AG04449 (cell line): Measurements from ENCODE around the gene GRB10.

Source experiments
- CTCF ChIA-PET: fragments of 350-600 bp; formaldehyde crosslinking; extraction: SDS; loops from one replicate; lab custom pipeline; 2021; ENCODE audit warnings: antibody characterized with exemption; lab: Yijun Ruan, JAX
- POLR2A ChIA-PET: fragments of 400-600, 350-600 bp; formaldehyde crosslinking; extraction: SDS; loops from one replicate; lab custom pipeline; 2020; ENCODE audit warnings: antibody characterized with exemption, inconsistent platforms; lab: Yijun Ruan, JAX
- DNase-seq: peaks from one replicate; pipeline ENCODE4 v3.0.0-alpha.2; 2010; ENCODE audit warnings: low read depth, low spot score
- H3K4me3 ChIP-seq: 2 replicates; pipeline ENCODE4 v1.5.1; 2011; ENCODE audit warnings: low read depth, mild to moderate bottlenecking, control low read depth, low read length
- TF ChIP-seq, protein P1 (sequence below): IDR thresholded peaks from one replicate; pipeline ENCODE4 v1.5.1; 2011; ENCODE audit warnings: mild to moderate bottlenecking, moderate library complexity, low read length, control low read depth, inconsistent platforms; ENCODE audit not compliant: insufficient read depth; ENCODE audit errors: missing control alignments

Gene GRB10

DNA sequence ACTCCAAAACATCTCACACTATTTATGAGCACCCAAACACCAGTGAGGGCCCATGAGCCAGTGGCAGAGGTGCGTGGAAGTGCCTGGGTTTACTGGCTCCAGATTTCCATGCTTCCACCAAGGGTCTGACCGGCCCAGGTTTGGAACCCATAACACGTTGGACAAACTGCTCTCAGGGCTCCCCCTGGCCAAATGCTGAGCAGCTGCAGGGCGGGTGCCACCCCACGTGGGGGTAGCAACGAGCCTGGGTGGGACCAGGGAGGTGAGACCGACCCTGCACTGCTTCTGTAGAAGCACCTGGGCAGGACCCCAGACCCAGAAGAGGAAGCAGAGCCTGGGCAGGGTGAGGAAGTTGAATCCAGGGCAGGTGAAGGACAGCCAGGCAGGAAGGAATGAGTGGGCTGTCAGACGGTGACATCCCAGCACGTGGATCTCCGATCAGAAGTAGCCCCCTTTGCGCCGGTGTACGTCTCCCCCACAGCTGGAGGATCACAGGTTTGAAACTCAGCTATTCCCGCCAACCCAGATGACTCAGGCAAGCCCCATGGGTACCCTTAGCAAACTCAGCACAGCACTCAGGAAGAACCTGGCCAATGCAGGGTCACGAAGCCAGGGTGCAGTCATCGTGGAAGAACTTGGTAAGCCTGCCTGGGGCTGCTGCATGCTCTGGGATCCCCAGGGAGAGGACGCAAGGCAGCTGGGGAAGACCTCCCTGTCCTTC lies 117.1 kb downstream of the GRB10 start:
- CTCF ChIA-PET = interaction anchor here (0.8 to 0.9 kb wide), 2 partner anchors 13 to 50 kb away, joined by 3 read pairs; no protein-coding TSS in a partner anchor
- POLR2A ChIA-PET = no interaction called here
- TF ChIP-seq, protein P1, sequence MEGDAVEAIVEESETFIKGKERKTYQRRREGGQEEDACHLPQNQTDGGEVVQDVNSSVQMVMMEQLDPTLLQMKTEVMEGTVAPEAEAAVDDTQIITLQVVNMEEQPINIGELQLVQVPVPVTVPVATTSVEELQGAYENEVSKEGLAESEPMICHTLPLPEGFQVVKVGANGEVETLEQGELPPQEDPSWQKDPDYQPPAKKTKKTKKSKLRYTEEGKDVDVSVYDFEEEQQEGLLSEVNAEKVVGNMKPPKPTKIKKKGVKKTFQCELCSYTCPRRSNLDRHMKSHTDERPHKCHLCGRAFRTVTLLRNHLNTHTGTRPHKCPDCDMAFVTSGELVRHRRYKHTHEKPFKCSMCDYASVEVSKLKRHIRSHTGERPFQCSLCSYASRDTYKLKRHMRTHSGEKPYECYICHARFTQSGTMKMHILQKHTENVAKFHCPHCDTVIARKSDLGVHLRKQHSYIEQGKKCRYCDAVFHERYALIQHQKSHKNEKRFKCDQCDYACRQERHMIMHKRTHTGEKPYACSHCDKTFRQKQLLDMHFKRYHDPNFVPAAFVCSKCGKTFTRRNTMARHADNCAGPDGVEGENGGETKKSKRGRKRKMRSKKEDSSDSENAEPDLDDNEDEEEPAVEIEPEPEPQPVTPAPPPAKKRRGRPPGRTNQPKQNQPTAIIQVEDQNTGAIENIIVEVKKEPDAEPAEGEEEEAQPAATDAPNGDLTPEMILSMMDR = no peak
- no peak overlapping the region for H3K4me3 ChIP-seq
- no peak for DNase-seq

DNA sequence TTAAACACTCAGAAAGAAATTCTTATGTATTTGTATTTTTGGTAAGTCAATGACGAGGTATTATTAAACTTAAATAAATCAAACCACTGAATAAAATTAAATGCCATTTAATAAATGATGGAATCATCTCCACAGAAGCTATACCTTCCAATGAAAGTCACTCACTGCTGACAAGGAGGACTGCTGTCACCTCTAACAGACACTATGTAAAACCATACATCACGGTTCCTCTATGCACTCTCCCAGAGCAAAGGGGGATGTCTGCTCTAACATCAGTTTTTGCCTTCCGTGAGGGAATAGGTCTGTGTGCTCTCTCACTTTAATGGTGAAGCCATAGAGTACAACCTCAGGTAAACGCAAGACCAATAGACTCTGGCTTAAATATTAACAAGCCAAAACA lies 117.8 kb downstream of the GRB10 start:
- ChIA-PET CTCF (no interaction called here), POLR2A (no interaction called here)
- TF ChIP-seq, protein P1 = no peak
- no peak for DNase-seq
- H3K4me3 ChIP-seq = no peak overlapping the region

DNA sequence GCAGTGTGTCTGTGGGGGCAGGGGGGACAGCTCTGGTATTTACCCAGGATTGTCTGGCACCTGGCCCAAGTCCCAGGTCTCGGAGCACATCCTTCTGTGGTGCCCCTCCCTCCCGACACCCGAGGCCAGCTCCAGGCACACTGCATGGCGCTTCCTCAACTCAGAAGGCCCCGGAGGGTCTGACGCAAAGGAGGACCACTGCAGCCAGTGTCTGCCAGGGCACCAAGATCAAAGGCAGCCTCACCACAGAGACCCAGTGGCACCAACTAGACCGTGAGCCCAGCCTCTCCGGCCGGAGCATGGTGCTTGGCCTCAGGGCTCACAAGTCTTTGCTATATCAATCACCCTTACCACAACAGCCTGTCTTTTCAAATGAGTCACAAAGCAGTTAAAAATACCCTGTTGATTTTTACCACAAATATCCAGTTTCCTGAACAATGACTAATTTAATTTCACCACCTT lies 118.2 kb downstream of the GRB10 start:
- ChIA-PET POLR2A (no interaction called here), CTCF (no interaction called here)
- H3K4me3 ChIP-seq = no peak overlapping the region
- TF ChIP-seq, protein P1 = no peak
- DNase-seq = no peak

DNA sequence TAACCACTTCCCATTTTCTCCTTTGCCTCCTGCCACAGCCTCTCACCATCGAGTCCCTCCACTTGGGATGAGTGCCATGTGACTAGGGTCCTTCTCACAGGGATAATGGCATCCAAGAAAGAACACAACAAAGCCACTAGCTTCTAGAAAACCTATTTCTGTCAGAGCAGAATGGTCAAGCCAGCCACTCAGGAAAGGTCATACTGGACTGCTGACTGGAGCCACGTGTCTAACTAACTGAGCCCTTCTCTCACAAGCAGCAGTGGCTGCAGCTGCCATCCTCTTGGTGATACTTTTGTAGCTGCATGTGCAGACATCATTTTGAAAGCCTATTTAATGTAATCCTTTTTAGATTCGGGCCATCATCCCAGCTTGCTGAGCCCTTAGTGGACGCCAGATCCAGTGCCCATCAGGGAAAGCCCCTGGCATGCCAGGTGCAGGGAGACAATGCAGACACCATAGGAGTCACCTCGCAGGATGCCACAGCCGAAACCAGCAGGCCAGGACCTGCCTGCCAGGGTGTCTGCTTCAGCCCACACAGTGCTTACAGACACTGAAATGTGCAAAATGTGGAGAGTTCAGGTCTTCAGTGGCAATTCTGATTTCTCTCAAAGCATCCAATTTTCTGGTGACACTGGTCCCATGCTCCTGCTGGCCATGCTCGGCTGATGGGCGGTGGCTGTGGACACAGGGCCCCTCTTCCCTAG lies 119.1 kb downstream of the GRB10 start:
- TF ChIP-seq, protein P1 = no peak
- DNase-seq = no peak
- CTCF ChIA-PET = interaction anchor here (0.7 to 1.5 kb wide), 3 partner anchors 17 to 479 kb away, joined by 3 to 4 read pairs (median 3); no protein-coding TSS in a partner anchor

DNA sequence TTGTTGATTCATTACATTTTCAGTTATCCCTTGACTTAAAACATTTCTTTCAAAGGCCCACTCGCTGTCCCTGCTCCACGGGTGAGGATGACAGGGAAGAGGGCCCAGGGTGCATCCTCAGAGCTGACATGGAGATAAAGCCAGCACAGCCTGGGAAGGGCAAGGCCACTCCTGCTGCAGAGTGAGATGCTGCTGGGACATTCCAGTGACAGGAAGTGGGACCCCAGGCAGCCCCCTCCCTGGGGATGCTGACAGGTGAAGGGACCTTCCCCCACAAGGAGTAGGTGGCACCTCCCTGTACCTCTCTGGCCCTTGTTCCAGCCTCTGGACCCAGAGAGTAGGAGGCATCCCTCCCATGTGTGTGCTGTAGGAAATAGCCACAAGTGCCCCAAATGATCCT lies 119.7 kb downstream of the GRB10 start:
- no peak for DNase-seq
- TF ChIP-seq, protein P1 = no peak
- no peak overlapping the region for H3K4me3 ChIP-seq
- CTCF ChIA-PET = interaction anchor here (0.7 to 1.5 kb wide), 4 partner anchors 18 to 498 kb away, joined by 3 to 4 read pairs (median 3); no protein-coding TSS in a partner anchor
- POLR2A ChIA-PET = no interaction called here

More for the DNA sequence above, 119.1 kb downstream of the GRB10 start:
- no peak overlapping the region for H3K4me3 ChIP-seq
- POLR2A ChIA-PET = no interaction called here
